ENCODE data around the gene MAOA.

Gene MAOA

GRCh38 chrX:43753637-43754036 is 97.5 kb downstream of the MAOA start (continued):
- TF ChIP-seq ZSCAN30 (tag by site-specific recombination; IDR thresholded peaks at IDR 0.05) = no peak
- no peak for TF ChIP-seq ZNF423 (tag by site-specific recombination; IDR thresholded peaks at IDR 0.05)
- TF ChIP-seq ZNF248 (tag by site-specific recombination; IDR thresholded peaks at IDR 0.05) = no peak
- TF ChIP-seq ZBTB6 (tag by site-specific recombination; IDR thresholded peaks at IDR 0.05) = no peak
- TF ChIP-seq ZNF510 (tag by site-specific recombination; IDR thresholded peaks at IDR 0.05; ENCODE audit: insufficient replicate concordance) = no peak
- no peak for TF ChIP-seq SP2 (tag by site-specific recombination; IDR thresholded peaks at IDR 0.05)
- TF ChIP-seq ZNF302 (tag by site-specific recombination; IDR thresholded peaks at IDR 0.05; ENCODE audit: low read depth) = no peak

GRCh38 chrX:43756076-43756475 is 100.0 kb downstream of the MAOA start:
- Histone ChIP-seq H3K4me1 (ENCODE audit: control insufficient read depth, insufficient read depth, low read length) (no peaks in the 10 kb centered on the region), H3K27ac (ENCODE audit: extremely low read depth, low read depth, low read length) (no peak overlapping the region), H3K9me3 (ENCODE audit: control insufficient read depth, insufficient read depth, low read depth, low read length) (no peaks in the 10 kb centered on the region), H3K4me3 (ENCODE audit: low read depth, low read length) (no peak overlapping the region), H3K36me3 (ENCODE audit: control insufficient read depth in 2 of 2, insufficient read depth in 1 of 2, low read length in 2 of 2) (no peaks in the 10 kb centered on the region)
- POLR2A ChIA-PET = no interaction called here
- CTCF ChIA-PET = interaction anchor here (0.6 kb wide), 1 partner anchor 118 kb away, joined by 3 read pairs; no protein-coding TSS in a partner anchor
- TF ChIP-seq ZBTB11 (tag by site-specific recombination; conservative IDR thresholded peaks at IDR 0.05; ENCODE audit: low read depth) = no peak

GRCh38 chrX:43758044-43758443 is 101.9 kb downstream of the MAOA start:
- CTCF ChIA-PET = no interaction called here
- TF ChIP-seq ZNF302 (tag by site-specific recombination; IDR thresholded peaks at IDR 0.05; ENCODE audit: low read depth) = no peak
- TF ChIP-seq PRDM6 (tag by site-specific recombination; IDR thresholded peaks at IDR 0.05) = no peak
- TF ChIP-seq KLF9 (tag by site-specific recombination; IDR thresholded peaks at IDR 0.05; ENCODE audit: low read depth) = no peak
- TF ChIP-seq ZSCAN30 (tag by site-specific recombination; IDR thresholded peaks at IDR 0.05) = no peak
- TF ChIP-seq ZSCAN5A (tag by site-specific recombination; IDR thresholded peaks at IDR 0.05) = no peak
- TF ChIP-seq OVOL3 (tag by site-specific recombination; IDR thresholded peaks at IDR 0.05) = no peak
- no peak for TF ChIP-seq ZNF548 (tag by site-specific recombination; IDR thresholded peaks at IDR 0.05)
- no peak for TF ChIP-seq ZNF558 (tag by site-specific recombination; IDR thresholded peaks at IDR 0.05)
- no peak overlapping the region for H3K4me3 ChIP-seq (ENCODE audit: low read depth, low read length)
- H3K4me1 ChIP-seq (ENCODE audit: control insufficient read depth, insufficient read depth, low read length) = no peaks in the 10 kb centered on the region
- POLR2A ChIA-PET = no interaction called here
- no peak overlapping the region for H3K27ac ChIP-seq (ENCODE audit: extremely low read depth, low read depth, low read length)
- no peaks in the 10 kb centered on the region for H3K36me3 ChIP-seq (ENCODE audit: control insufficient read depth in 2 of 2, insufficient read depth in 1 of 2, low read length in 2 of 2)
- H3K9me3 ChIP-seq (ENCODE audit: control insufficient read depth, insufficient read depth, low read depth, low read length) = no peaks in the 10 kb centered on the region
